Mesendoderm (in vitro differentiated cells): ENCODE data around the gene IFI6.
"Not testable (repeated sequence)": the region's sequence is repeated elsewhere in the genome, so short reads cannot be mapped to it uniquely, and the experiment has no call there.

ENCODE experiments used
- DNase-seq: peaks from one replicate; pipeline ENCODE4 v3.0.0; 2013
- H2AK5ac ChIP-seq: 2 replicates; pipeline ENCODE4 v1.6.1; 2013; ENCODE audit warnings: low read length, inconsistent platforms
- H2BK120ac ChIP-seq: 2 replicates; pipeline ENCODE4 v1.6.1; 2013; ENCODE audit warnings: low read depth, mild to moderate bottlenecking, low read length, moderate library complexity, mixed read lengths
- H2BK15ac ChIP-seq: replicated peaks from 2 replicates; pipeline ENCODE4 v1.6.1; 2013; ENCODE audit warnings: low read depth, mild to moderate bottlenecking, moderate library complexity
- H2BK5ac ChIP-seq: 2 replicates; pipeline ENCODE4 v1.6.1; 2013; ENCODE audit warnings: low read length, inconsistent platforms
- H3K18ac ChIP-seq: 2 replicates; pipeline ENCODE4 v1.6.1; 2013; ENCODE audit warnings: mild to moderate bottlenecking, low read length, mixed read lengths
- H3K23ac ChIP-seq: one replicate; pipeline ENCODE4 v1.6.1; 2013; ENCODE audit warnings: low read length
- H3K27ac ChIP-seq: 2 replicates; pipeline ENCODE4 v1.5.1; 2013; ENCODE audit warnings: low read depth, mild to moderate bottlenecking, inconsistent platforms, low read length, moderate library complexity
- H3K27me3 ChIP-seq: 2 replicates; pipeline ENCODE4 v1.6.1; 2013; ENCODE audit warnings: low read length, control low read depth, mild to moderate bottlenecking, inconsistent platforms; ENCODE audit not compliant: insufficient read depth, poor library complexity
- H3K36me3 ChIP-seq: 2 replicates; pipeline ENCODE4 v1.6.1; 2013; ENCODE audit warnings: low read length, inconsistent platforms; ENCODE audit not compliant: control insufficient read depth, insufficient read depth
- H3K4ac ChIP-seq: one replicate; pipeline ENCODE4 v1.6.1; 2013; ENCODE audit warnings: low read depth, mild to moderate bottlenecking, low read length, moderate library complexity
- H3K4me1 ChIP-seq: 2 replicates; pipeline ENCODE4 v1.6.1; 2013; ENCODE audit warnings: low read depth, low read length, inconsistent platforms; ENCODE audit not compliant: control insufficient read depth
- H3K4me2 ChIP-seq: 2 replicates; pipeline ENCODE4 v1.6.1; 2013; ENCODE audit warnings: low read length
- H3K4me3 ChIP-seq: 2 replicates; pipeline ENCODE4 v1.5.1; 2013; ENCODE audit warnings: mild to moderate bottlenecking, low read length
- H3K56ac ChIP-seq: one replicate; pipeline ENCODE4 v1.6.1; 2013; ENCODE audit warnings: low read length
- H3K79me1 ChIP-seq: 2 replicates; pipeline ENCODE4 v1.6.1; 2013; ENCODE audit warnings: low read length, inconsistent platforms
- H3K79me2 ChIP-seq: 2 replicates; pipeline ENCODE4 v1.6.1; 2013; ENCODE audit warnings: mild to moderate bottlenecking, low read length; ENCODE audit not compliant: control insufficient read depth, insufficient read depth
- H3K9ac ChIP-seq: 2 replicates; pipeline ENCODE4 v1.6.1; 2013; ENCODE audit warnings: low read length, inconsistent platforms
- H4K5ac ChIP-seq: one replicate; pipeline ENCODE4 v1.6.1; 2013; ENCODE audit warnings: low read length
- H4K8ac ChIP-seq: one replicate; pipeline ENCODE4 v1.6.1; 2013; ENCODE audit warnings: low read depth, mild to moderate bottlenecking, control low read depth, low read length, moderate library complexity
- WGBS: extraction: QIAGEN DNeasy Blood & Tissue Kit; methylation state at CpG from one replicate; pipeline ENCODE4 v1.1.7; 2013; ENCODE audit warnings: low lambda C conversion rate, missing lambda C conversion rate; ENCODE audit not compliant: insufficient coverage; ENCODE audit errors: extremely low coverage; 5-methylcytosine and 5-hydroxymethylcytosine counted together

The IFI6 gene

DNA sequence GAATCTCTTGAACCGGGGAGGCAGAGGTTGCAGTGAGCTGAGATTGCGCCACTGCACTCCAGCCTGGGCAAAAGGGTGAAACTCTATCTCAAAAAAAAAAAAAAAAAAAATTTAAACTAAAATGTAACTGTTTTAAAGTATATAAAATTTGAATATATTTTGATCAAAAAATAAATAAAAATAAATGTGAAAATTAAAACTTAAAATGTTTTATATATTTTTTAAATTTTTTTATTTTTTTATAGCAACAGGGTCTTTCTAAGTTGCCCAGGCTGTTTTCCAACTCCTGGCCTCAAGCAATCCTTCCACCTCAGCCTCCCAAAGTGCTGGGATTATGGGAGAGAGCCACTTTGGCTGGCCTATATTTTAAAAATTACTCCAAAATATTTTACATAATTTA is 38.6 kb upstream of the IFI6 start:
- Histone ChIP-seq H3K9ac (no peak overlapping the region), H2BK15ac (no peak overlapping the region), H3K4me2 (no peak overlapping the region), H3K27ac (no peak overlapping the region), H3K79me2 (no peaks in the 10 kb centered on the region), H4K8ac (no peak overlapping the region), H3K4ac (no peak overlapping the region), H3K4me1 (no peaks in the 10 kb centered on the region), H3K18ac (no peak overlapping the region), H3K27me3 (no peaks in the 10 kb centered on the region), H3K36me3 (no peaks in the 10 kb centered on the region), H2AK5ac (no peak overlapping the region), H3K4me3 (no peak overlapping the region), H3K23ac (no peak overlapping the region), H3K79me1 (no peaks in the 10 kb centered on the region), H2BK120ac (no peak overlapping the region), H4K5ac (no peak overlapping the region), H3K56ac (no peak overlapping the region), H2BK5ac (no peak overlapping the region)
- no CpG with 5 or more reads among the region's 2 CpGs for WGBS
- DNase-seq = no peak

GRCh38 chr1:27705545-27705944 is 33.6 kb upstream of the IFI6 start:
- H3K36me3 ChIP-seq = no peaks in the 10 kb centered on the region
- no peaks in the 10 kb centered on the region for H3K4me1 ChIP-seq
- no peak overlapping the region for H3K4me3 ChIP-seq
- no peak overlapping the region for H3K9ac ChIP-seq
- no peak overlapping the region for H3K18ac ChIP-seq
- no peak overlapping the region for H3K4me2 ChIP-seq
- no peaks in the 10 kb centered on the region for H3K79me2 ChIP-seq
- H2BK120ac ChIP-seq = no peak overlapping the region
- no peak overlapping the region for H2AK5ac ChIP-seq
- no peak overlapping the region for H4K8ac ChIP-seq
- no peak overlapping the region for H4K5ac ChIP-seq
- no peak for DNase-seq
- H3K79me1 ChIP-seq = no peaks in the 10 kb centered on the region
- no CpG with 5 or more reads among the region's 2 CpGs for WGBS
- H3K23ac ChIP-seq = no peak overlapping the region
- H3K27me3 ChIP-seq = no peaks in the 10 kb centered on the region
- no peak overlapping the region for H3K27ac ChIP-seq
- no peak overlapping the region for H3K4ac ChIP-seq
- H3K56ac ChIP-seq = no peak overlapping the region
- no peak overlapping the region for H2BK15ac ChIP-seq
- H2BK5ac ChIP-seq = no peak overlapping the region

- H3K79me1 ChIP-seq = no peaks in the 10 kb centered on the region
- no peaks in the 10 kb centered on the region for H3K79me2 ChIP-seq
- no peaks in the 10 kb centered on the region for H3K4me1 ChIP-seq
- H3K27me3 ChIP-seq = no peaks in the 10 kb centered on the region
- H3K9ac ChIP-seq = no peak overlapping the region
- H4K8ac ChIP-seq = no peak overlapping the region
- peak; percentile 34 for DNase-seq
- no peak overlapping the region for H3K27ac ChIP-seq
- H2BK120ac ChIP-seq = no peak overlapping the region
- no peaks in the 10 kb centered on the region for H3K36me3 ChIP-seq
- no CpG with 5 or more reads among the region's 4 CpGs for WGBS
- no peak overlapping the region for H4K5ac ChIP-seq
- H3K4me3 ChIP-seq = no peak overlapping the region
- H3K4ac ChIP-seq = no peak overlapping the region
- H3K23ac ChIP-seq = no peak overlapping the region
- H3K4me2 ChIP-seq = no peak overlapping the region
- H2BK5ac ChIP-seq = no peak overlapping the region
- no peak overlapping the region for H2AK5ac ChIP-seq
- no peak overlapping the region for H3K18ac ChIP-seq
- H2BK15ac ChIP-seq = no peak overlapping the region
- no peak overlapping the region for H3K56ac ChIP-seq
Observed at GRCh38 chr1:27704958-27705357, 33.0 kb upstream of the IFI6 start.

DNA sequence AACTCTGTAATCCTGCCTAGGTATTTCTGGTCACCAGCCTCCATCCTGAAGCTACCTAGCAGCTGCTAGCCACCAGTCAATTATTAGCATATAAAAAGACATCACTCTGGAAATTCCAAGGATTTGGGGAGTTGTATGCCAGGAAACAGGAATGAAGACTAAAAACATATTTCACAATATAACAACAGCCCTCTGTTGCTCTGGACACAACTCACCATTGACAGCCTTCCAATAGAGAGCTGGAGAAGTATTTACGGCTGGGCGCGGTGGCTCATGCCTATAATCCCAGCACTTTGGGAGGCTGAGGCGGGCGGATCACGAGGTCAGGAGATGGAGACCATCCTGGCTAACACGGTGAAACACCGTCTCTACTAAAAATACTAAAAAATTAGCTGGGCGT is 24.8 kb upstream of the IFI6 start:
- no CpG with 5 or more reads among the region's 9 CpGs for WGBS
- not testable (repeated sequence) for H3K79me2 ChIP-seq

GRCh38 chr1:27690183-27690582 is 18.2 kb upstream of the IFI6 start:
- Histone ChIP-seq H4K8ac (no peak overlapping the region), H3K4ac (no peak overlapping the region), H3K79me1 (no peaks in the 10 kb centered on the region), H3K36me3 (no peaks in the 10 kb centered on the region), H3K4me2 (no peak overlapping the region), H3K4me3 (no peak overlapping the region), H3K79me2 (no peaks in the 10 kb centered on the region), H3K18ac (no peak overlapping the region), H2BK120ac (no peak overlapping the region), H3K9ac (no peak overlapping the region), H4K5ac (no peak overlapping the region), H2AK5ac (no peak overlapping the region), H2BK5ac (no peak overlapping the region), H3K27me3 (no peaks in the 10 kb centered on the region), H3K23ac (no peak overlapping the region), H2BK15ac (no peak overlapping the region), H3K56ac (no peak overlapping the region), H3K4me1 (no peaks in the 10 kb centered on the region), H3K27ac (no peak overlapping the region)
- no peak for DNase-seq
- no CpG with 5 or more reads among the region's 2 CpGs for WGBS

More for the DNA sequence above, 24.8 kb upstream of the IFI6 start:
- not testable (repeated sequence) for H2AK5ac ChIP-seq, H2BK15ac ChIP-seq, H3K36me3 ChIP-seq, H4K8ac ChIP-seq, H3K23ac ChIP-seq, H3K18ac ChIP-seq, H3K9ac ChIP-seq, H3K4me1 ChIP-seq, H2BK5ac ChIP-seq, H3K56ac ChIP-seq, H3K4ac ChIP-seq, H3K27ac ChIP-seq, H4K5ac ChIP-seq, H3K27me3 ChIP-seq, DNase-seq, H3K4me3 ChIP-seq, H3K4me2 ChIP-seq, H3K79me1 ChIP-seq, H2BK120ac ChIP-seq

- DNase-seq = no peak
- H3K27ac ChIP-seq = no peak overlapping the region
- WGBS = no CpG with 5 or more reads among the region's 4 CpGs
Observed at GRCh38 chr1:27689423-27690173, 17.6 kb upstream of the IFI6 start.

More at GRCh38 chr1:27689423-27690173, 17.6 kb upstream of the IFI6 start:
- Histone ChIP-seq H3K4me2 (no peak overlapping the region), H3K56ac (no peak overlapping the region), H2BK15ac (no peak overlapping the region), H3K4me3 (no peak overlapping the region), H3K36me3 (no peaks in the 10 kb centered on the region), H4K5ac (no peak overlapping the region), H2BK5ac (no peak overlapping the region), H2AK5ac (no peak overlapping the region), H3K27me3 (no peaks in the 10 kb centered on the region), H3K4me1 (no peaks in the 10 kb centered on the region), H3K79me2 (no peaks in the 10 kb centered on the region), H3K23ac (no peak overlapping the region), H4K8ac (no peak overlapping the region), H3K4ac (no peak overlapping the region), H3K79me1 (no peaks in the 10 kb centered on the region), H2BK120ac (no peak overlapping the region), H3K18ac (no peak overlapping the region), H3K9ac (no peak overlapping the region)
